ENCODE results near the gene ITSN1. TPM values are rescaled to one million over a fixed set of nuclear protein-coding genes. Genes with fewer than 3 reads are reported as not detected.

The ITSN1 gene
- total RNA-seq, 2 experiments from 2014 or later: 2.2 to 2.6 TPM

- H3K9me3 Mint-ChIP-seq: no peaks in the 10 kb centered on the region
- H3K27me3 Mint-ChIP-seq (ENCODE audit: low read depth): no peaks in the 10 kb centered on the region
- no peak for DNase-seq
- CTCF ChIA-PET: no interaction called here
- H3K27ac Mint-ChIP-seq: no peak overlapping the region
- no peak overlapping the region for H3K4me3 Mint-ChIP-seq
- H3K36me3 Mint-ChIP-seq (ENCODE audit: low read depth): no peaks in the 10 kb centered on the region
- intact Hi-C loops (cut with micrococcal nuclease): no loop called here
- H3K4me1 Mint-ChIP-seq (ENCODE audit: low read depth): no peaks in the 10 kb centered on the region
Measured at GRCh38 chr21:33834801-33835500, 192.7 kb downstream of the ITSN1 start.

- DNase-seq: no peak
- Mint-ChIP-seq H3K27ac (no peak overlapping the region), H3K36me3 (ENCODE audit: low read depth) (no peaks in the 10 kb centered on the region), H3K4me1 (ENCODE audit: low read depth) (no peaks in the 10 kb centered on the region), H3K4me3 (no peak overlapping the region), H3K27me3 (ENCODE audit: low read depth) (no peaks in the 10 kb centered on the region), H3K9me3 (no peaks in the 10 kb centered on the region)
- CTCF ChIA-PET: no interaction called here
- intact Hi-C loops (cut with micrococcal nuclease): no loop called here
Measured at GRCh38 chr21:33835920-33836319, 193.6 kb downstream of the ITSN1 start.

- Mint-ChIP-seq H3K4me1 (ENCODE audit: low read depth) (no peaks in the 10 kb centered on the region), H3K27me3 (ENCODE audit: low read depth) (no peaks in the 10 kb centered on the region), H3K9me3 (no peaks in the 10 kb centered on the region), H3K27ac (peak overlapping the region; percentile 37), H3K4me3 (no peak overlapping the region), H3K36me3 (ENCODE audit: low read depth) (no peaks in the 10 kb centered on the region)
- CTCF ChIA-PET: no interaction called here
- DNase-seq: no peak
- intact Hi-C loops (cut with micrococcal nuclease): no loop called here
Measured at GRCh38 chr21:33836408-33836807, 194.1 kb downstream of the ITSN1 start.

- Mint-ChIP-seq H3K36me3 (ENCODE audit: low read depth) (no peaks in the 10 kb centered on the region), H3K4me1 (ENCODE audit: low read depth) (no peaks in the 10 kb centered on the region), H3K27ac (no peak overlapping the region), H3K4me3 (no peak overlapping the region), H3K9me3 (no peaks in the 10 kb centered on the region), H3K27me3 (ENCODE audit: low read depth) (no peaks in the 10 kb centered on the region)
- CTCF ChIA-PET: no interaction called here
- no peak for DNase-seq
- intact Hi-C loops (cut with micrococcal nuclease): no loop called here
Measured at GRCh38 chr21:33839167-33839716, 196.9 kb downstream of the ITSN1 start.

- intact Hi-C loops (cut with micrococcal nuclease): no loop called here
- H3K4me1 Mint-ChIP-seq (ENCODE audit: low read depth): no peaks in the 10 kb centered on the region
- no peak overlapping the region for H3K4me3 Mint-ChIP-seq
- H3K27me3 Mint-ChIP-seq (ENCODE audit: low read depth): no peaks in the 10 kb centered on the region
- H3K27ac Mint-ChIP-seq: no peak overlapping the region
- no peak for DNase-seq
- CTCF ChIA-PET: no interaction called here
- no peaks in the 10 kb centered on the region for H3K9me3 Mint-ChIP-seq
- H3K36me3 Mint-ChIP-seq (ENCODE audit: low read depth): no peaks in the 10 kb centered on the region
Measured at GRCh38 chr21:33839806-33840205, 197.5 kb downstream of the ITSN1 start.

GRCh38 chr21:33840771-33841170 is 198.5 kb downstream of the ITSN1 start:
- Mint-ChIP-seq H3K27me3 (ENCODE audit: low read depth) (no peaks in the 10 kb centered on the region), H3K4me3 (no peak overlapping the region), H3K4me1 (ENCODE audit: low read depth) (no peaks in the 10 kb centered on the region), H3K36me3 (ENCODE audit: low read depth) (no peaks in the 10 kb centered on the region), H3K9me3 (no peaks in the 10 kb centered on the region), H3K27ac (no peak overlapping the region)
- intact Hi-C loops (cut with micrococcal nuclease): no loop called here
- no peak for DNase-seq
- CTCF ChIA-PET: no interaction called here

GRCh38 chr21:33841561-33841960 is 199.3 kb downstream of the ITSN1 start:
- Mint-ChIP-seq H3K4me1 (ENCODE audit: low read depth) (no peaks in the 10 kb centered on the region), H3K4me3 (no peak overlapping the region), H3K27ac (no peak overlapping the region), H3K27me3 (ENCODE audit: low read depth) (no peaks in the 10 kb centered on the region), H3K9me3 (peaks cover 4% of the 10 kb centered on the region), H3K36me3 (ENCODE audit: low read depth) (no peaks in the 10 kb centered on the region)
- intact Hi-C loops (cut with micrococcal nuclease): no loop called here
- no peak for DNase-seq
- CTCF ChIA-PET: interaction anchor here (0.6 to 1.1 kb wide), 3 partner anchors 37 to 169 kb away, joined by 3 to 5 read pairs (median 4); no protein-coding TSS in a partner anchor

- CTCF ChIA-PET: interaction anchor here (0.6 kb wide), 1 partner anchor 47 kb away, joined by 3 read pairs; no protein-coding TSS in a partner anchor
- Mint-ChIP-seq H3K36me3 (ENCODE audit: low read depth) (no peaks in the 10 kb centered on the region), H3K4me1 (ENCODE audit: low read depth) (no peaks in the 10 kb centered on the region)
Measured at GRCh38 chr21:33843216-33843615, 200.9 kb downstream of the ITSN1 start.

GRCh38 chr21:33844104-33844889 is 202.0 kb downstream of the ITSN1 start:
- H3K36me3 Mint-ChIP-seq (ENCODE audit: low read depth): no peaks in the 10 kb centered on the region
- no peak for DNase-seq
- H3K27ac Mint-ChIP-seq: no peak overlapping the region
- H3K4me1 Mint-ChIP-seq (ENCODE audit: low read depth): no peaks in the 10 kb centered on the region
- CTCF ChIA-PET: no interaction called here
- H3K4me3 Mint-ChIP-seq: no peak overlapping the region
- H3K27me3 Mint-ChIP-seq (ENCODE audit: low read depth): no peaks in the 10 kb centered on the region
- peaks cover 4% of the 10 kb centered on the region for H3K9me3 Mint-ChIP-seq
- intact Hi-C loops (cut with micrococcal nuclease): no loop called here

More at GRCh38 chr21:33843216-33843615, 200.9 kb downstream of the ITSN1 start:
- DNase-seq: no peak
- no peak overlapping the region for H3K4me3 Mint-ChIP-seq
- no peak overlapping the region for H3K27ac Mint-ChIP-seq
- H3K9me3 Mint-ChIP-seq: peaks cover 4% of the 10 kb centered on the region
- H3K27me3 Mint-ChIP-seq (ENCODE audit: low read depth): no peaks in the 10 kb centered on the region
- intact Hi-C loops (cut with micrococcal nuclease): no loop called here

- H3K27ac Mint-ChIP-seq: no peak overlapping the region
- H3K4me1 Mint-ChIP-seq (ENCODE audit: low read depth): no peaks in the 10 kb centered on the region
- no peak overlapping the region for H3K4me3 Mint-ChIP-seq
- CTCF ChIA-PET: no interaction called here
- no peak for DNase-seq
- H3K27me3 Mint-ChIP-seq (ENCODE audit: low read depth): no peaks in the 10 kb centered on the region
- no peaks in the 10 kb centered on the region for H3K36me3 Mint-ChIP-seq (ENCODE audit: low read depth)
- H3K9me3 Mint-ChIP-seq: peaks cover 4% of the 10 kb centered on the region
- intact Hi-C loops (cut with micrococcal nuclease): no loop called here
Measured at GRCh38 chr21:33844890-33845205, 202.5 kb downstream of the ITSN1 start.

- Mint-ChIP-seq H3K27me3 (ENCODE audit: low read depth) (no peaks in the 10 kb centered on the region), H3K4me1 (ENCODE audit: low read depth) (no peaks in the 10 kb centered on the region), H3K27ac (no peak overlapping the region), H3K4me3 (no peak overlapping the region), H3K36me3 (ENCODE audit: low read depth) (no peaks in the 10 kb centered on the region), H3K9me3 (peaks cover 4% of the 10 kb centered on the region)
- intact Hi-C loops (cut with micrococcal nuclease): no loop called here
- CTCF ChIA-PET: no interaction called here
- no peak for DNase-seq
Measured at GRCh38 chr21:33846141-33846540, 203.8 kb downstream of the ITSN1 start.

GRCh38 chr21:33847588-33848248 is 205.4 kb downstream of the ITSN1 start:
- no peak overlapping the region for H3K27ac Mint-ChIP-seq
- no peak overlapping the region for H3K4me3 Mint-ChIP-seq
- peaks cover 4% of the 10 kb centered on the region for H3K9me3 Mint-ChIP-seq
- CTCF ChIA-PET: no interaction called here
- no peak for DNase-seq
- H3K27me3 Mint-ChIP-seq (ENCODE audit: low read depth): no peaks in the 10 kb centered on the region
- intact Hi-C loops (cut with micrococcal nuclease): no loop called here
- H3K36me3 Mint-ChIP-seq (ENCODE audit: low read depth): no peaks in the 10 kb centered on the region
- no peaks in the 10 kb centered on the region for H3K4me1 Mint-ChIP-seq (ENCODE audit: low read depth)

Measured in activated naive CD4-positive, alpha-beta T cell treated with anti-CD3 and anti-CD28 coated beads for 36 hours (primary cell).